HL-60/S4 treated with retinoic acid at 250 ng/mL for 4 days and 3 days (cell line): ENCODE measurements around the gene CHMP2A.

Experiments
- in situ Hi-C: fragments of 300-500 bp; cut with MboI; formaldehyde crosslinking; loops from 2 replicates; pipeline ENCODE4 v1.7.0; 2022; ENCODE audit warnings: low sequenced_read_pairs

Gene CHMP2A

GRCh38 chr19:58556622-58557220, 1.8 kb upstream of the CHMP2A start:
- in situ Hi-C loops, result no loop called here

- in situ Hi-C loops, result no loop called here
These were observed 1.2 kb upstream of the CHMP2A start for GRCh38 chr19:58555920-58556621.

- in situ Hi-C loops, result no loop called here
These were observed 522 bp upstream of the CHMP2A start for GRCh38 chr19:58555369-58555885.

- in situ Hi-C loops, result no loop called here
These were observed 959 bp downstream of the CHMP2A start for GRCh38 chr19:58553799-58554493.

GRCh38 chr19:58552655-58553054, 2.2 kb downstream of the CHMP2A start:
- in situ Hi-C loops, result no loop called here

GRCh38 chr19:58551577-58552471, 3.1 kb downstream of the CHMP2A start:
- in situ Hi-C loops, result no loop called here

GRCh38 chr19:58551123-58551497, 3.8 kb downstream of the CHMP2A start:
- in situ Hi-C loops, result no loop called here

- in situ Hi-C loops, result no loop called here
These were observed 4.4 kb downstream of the CHMP2A start for GRCh38 chr19:58550362-58551122.

- in situ Hi-C loops, result no loop called here
These were observed 5.1 kb downstream of the CHMP2A start for GRCh38 chr19:58549664-58550361.

GRCh38 chr19:58548859-58549663, 5.8 kb downstream of the CHMP2A start:
- in situ Hi-C loops, result no loop called here

GRCh38 chr19:58547323-58548312, 7.3 kb downstream of the CHMP2A start:
- in situ Hi-C loops, result no loop called here

- in situ Hi-C loops, result no loop called here
These were observed 8.8 kb downstream of the CHMP2A start for GRCh38 chr19:58546019-58546530.

- in situ Hi-C loops, result no loop called here
These were observed 9.5 kb downstream of the CHMP2A start for GRCh38 chr19:58545286-58546018.

GRCh38 chr19:58544591-58545285, 10.2 kb downstream of the CHMP2A start:
- in situ Hi-C loops, result no loop called here

GRCh38 chr19:58543826-58544590, 10.9 kb downstream of the CHMP2A start, which contains the start of gene TRIM28:
TSS of gene TRIM28 (plus strand) at chr19:58544064. CDS start at chr19:58544758, 694 bp downstream.
- in situ Hi-C loops, result no loop called here
